Pulmonary artery endothelial cell (primary cell): ENCODE measurements around the gene TBC1D12. TPM values are rescaled to one million over a fixed set of nuclear protein-coding genes. Genes with fewer than 3 reads are reported as not detected.
"Not testable (repeated sequence)": the region's sequence is repeated elsewhere in the genome, so short reads cannot be mapped to it uniquely, and the experiment has no call there.

Experiments
- DNase-seq: peaks from one replicate; pipeline ENCODE4 v3.0.0-alpha.2; 2011; ENCODE audit warnings: low read depth, low spot score
- total RNA-seq: library from RNA; depleted of rRNA; stranded (reverse); fragments of >200 nt; gene quantifications from 2 replicates; pipeline ENCODE4 v1.2.3, GENCODE V29; 2014

The TBC1D12 gene
- 12.7 and 13.4 TPM in 2 replicates for total RNA-seq

GRCh38 chr10:94402204-94402842 is at the start of gene TBC1D12:
TSS of gene TBC1D12 (plus strand) at chr10:94402541. CDS start at chr10:94402614, 73 bp downstream.
- DNase-seq: peak; percentile 90

- DNase-seq: no peak
Measured at GRCh38 chr10:94353336-94353735, 49.0 kb upstream of the TBC1D12 start.

- no peak for DNase-seq
Measured at GRCh38 chr10:94355841-94356240, 46.5 kb upstream of the TBC1D12 start.

- no peak for DNase-seq
Measured at GRCh38 chr10:94357193-94357592, 45.1 kb upstream of the TBC1D12 start.

GRCh38 chr10:94358480-94358879 is 43.9 kb upstream of the TBC1D12 start:
- DNase-seq: no peak

GRCh38 chr10:94361171-94361794 is 41.1 kb upstream of the TBC1D12 start:
- DNase-seq: no peak

- peak; percentile 79 for DNase-seq
Measured at GRCh38 chr10:94362360-94363250, 39.7 kb upstream of the TBC1D12 start, which contains the start of gene NOC3L. TSS of gene NOC3L (minus strand) at chr10:94362939. CDS start at chr10:94362838, 101 bp downstream.

GRCh38 chr10:94363251-94363565 is 39.1 kb upstream of the TBC1D12 start:
- DNase-seq: no peak

- no peak for DNase-seq
Measured at GRCh38 chr10:94364482-94364881, 37.9 kb upstream of the TBC1D12 start.

- no peak for DNase-seq
Measured at GRCh38 chr10:94366382-94366781, 36.0 kb upstream of the TBC1D12 start.

- DNase-seq: no peak
Measured at GRCh38 chr10:94370501-94370900, 31.8 kb upstream of the TBC1D12 start.

- DNase-seq: no peak
Measured at GRCh38 chr10:94375374-94375773, 27.0 kb upstream of the TBC1D12 start.

GRCh38 chr10:94376865-94377264 is 25.5 kb upstream of the TBC1D12 start:
- no peak for DNase-seq

GRCh38 chr10:94383530-94383929 is 18.8 kb upstream of the TBC1D12 start:
- DNase-seq: no peak

GRCh38 chr10:94385733-94386132 is 16.6 kb upstream of the TBC1D12 start:
- not testable (repeated sequence) for DNase-seq

GRCh38 chr10:94392117-94392516 is 10.2 kb upstream of the TBC1D12 start:
- DNase-seq: not testable (repeated sequence)

GRCh38 chr10:94397549-94398370 is 4.6 kb upstream of the TBC1D12 start:
- no peak for DNase-seq

- DNase-seq: no peak
Measured at GRCh38 chr10:94398762-94399161, 3.6 kb upstream of the TBC1D12 start.

GRCh38 chr10:94402843-94403379 is 570 bp downstream of the TBC1D12 start:
- DNase-seq: no peak

- DNase-seq: peak; percentile 50
Measured at GRCh38 chr10:94403380-94404213, 1.3 kb downstream of the TBC1D12 start.
